ENCODE results near the gene LYPD6. TPM values are rescaled to one million over a fixed set of nuclear protein-coding genes. Genes with fewer than 3 reads are reported as not detected.
A peak's percentile ranks its signal among the peaks of the same experiment; 100 is the strongest.

Gene LYPD6
- total and polyA plus RNA-seq, 2 experiments from 2014 or later = 4.9 to 12.4 TPM

- Mint-ChIP-seq H3K27ac (no peak overlapping the region), H3K9me3 (peaks cover 7% of the 10 kb centered on the region; the same call in 2 of the 3 replicates), H3K4me1 (peaks cover 33% of the 10 kb centered on the region), H3K27me3 (ENCODE audit: insufficient read depth, low read depth, poor library complexity) (no peaks in the 10 kb centered on the region), H3K36me3 (ENCODE audit: low read depth) (no peaks in the 10 kb centered on the region; the same call in 2 of the 3 replicates), H3K4me3 (no peak overlapping the region)
- H3K4me3 ChIP-seq = no peak overlapping the region
- TF ChIP-seq EZH2phosphoT487 (IDR thresholded peaks at IDR 0.05; ENCODE audit: unreplicated experiment) (no peak), ETS1 (IDR thresholded peaks at IDR 0.05) (no peak), POLR2AphosphoS5 (IDR thresholded peaks at IDR 0.05; ENCODE audit: low read depth) (no peak), NANOG (IDR thresholded peaks at IDR 0.05; ENCODE audit: borderline replicate concordance) (no peak), STAT1 (IDR thresholded peaks at IDR 0.05; ENCODE audit: unreplicated experiment) (no peak), ZNF114 (CRISPR knock-in tag; IDR thresholded peaks at IDR 0.05) (no peak), JUNB (IDR thresholded peaks at IDR 0.05; ENCODE audit: unreplicated experiment) (no peak), CREB1 (CRISPR knock-in tag; IDR thresholded peaks at IDR 0.05; ENCODE audit: low read depth) (no peak), ZNF462 (CRISPR knock-in tag; IDR thresholded peaks at IDR 0.05) (no peak), EZH2 (IDR thresholded peaks at IDR 0.05; ENCODE audit: low read depth, unreplicated experiment) (no peak), CTCF (conservative IDR thresholded peaks at IDR 0.05; ENCODE audit: low read depth in 2 of 2) (no peak), ZNF331 (CRISPR knock-in tag; IDR thresholded peaks at IDR 0.05; ENCODE audit: low read depth) (no peak)
- TF ChIP-seq, protein P1, sequence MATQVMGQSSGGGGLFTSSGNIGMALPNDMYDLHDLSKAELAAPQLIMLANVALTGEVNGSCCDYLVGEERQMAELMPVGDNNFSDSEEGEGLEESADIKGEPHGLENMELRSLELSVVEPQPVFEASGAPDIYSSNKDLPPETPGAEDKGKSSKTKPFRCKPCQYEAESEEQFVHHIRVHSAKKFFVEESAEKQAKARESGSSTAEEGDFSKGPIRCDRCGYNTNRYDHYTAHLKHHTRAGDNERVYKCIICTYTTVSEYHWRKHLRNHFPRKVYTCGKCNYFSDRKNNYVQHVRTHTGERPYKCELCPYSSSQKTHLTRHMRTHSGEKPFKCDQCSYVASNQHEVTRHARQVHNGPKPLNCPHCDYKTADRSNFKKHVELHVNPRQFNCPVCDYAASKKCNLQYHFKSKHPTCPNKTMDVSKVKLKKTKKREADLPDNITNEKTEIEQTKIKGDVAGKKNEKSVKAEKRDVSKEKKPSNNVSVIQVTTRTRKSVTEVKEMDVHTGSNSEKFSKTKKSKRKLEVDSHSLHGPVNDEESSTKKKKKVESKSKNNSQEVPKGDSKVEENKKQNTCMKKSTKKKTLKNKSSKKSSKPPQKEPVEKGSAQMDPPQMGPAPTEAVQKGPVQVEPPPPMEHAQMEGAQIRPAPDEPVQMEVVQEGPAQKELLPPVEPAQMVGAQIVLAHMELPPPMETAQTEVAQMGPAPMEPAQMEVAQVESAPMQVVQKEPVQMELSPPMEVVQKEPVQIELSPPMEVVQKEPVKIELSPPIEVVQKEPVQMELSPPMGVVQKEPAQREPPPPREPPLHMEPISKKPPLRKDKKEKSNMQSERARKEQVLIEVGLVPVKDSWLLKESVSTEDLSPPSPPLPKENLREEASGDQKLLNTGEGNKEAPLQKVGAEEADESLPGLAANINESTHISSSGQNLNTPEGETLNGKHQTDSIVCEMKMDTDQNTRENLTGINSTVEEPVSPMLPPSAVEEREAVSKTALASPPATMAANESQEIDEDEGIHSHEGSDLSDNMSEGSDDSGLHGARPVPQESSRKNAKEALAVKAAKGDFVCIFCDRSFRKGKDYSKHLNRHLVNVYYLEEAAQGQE (IDR thresholded peaks at IDR 0.05; ENCODE audit: unreplicated experiment) = no peak
- no peaks in the 10 kb centered on the region for H3K36me3 ChIP-seq (ENCODE audit: insufficient read depth)
- no peaks in the 10 kb centered on the region for H3F3A ChIP-seq (replicated peaks; ENCODE audit: low read depth)
- 0 out of 2 replicates have a peak, but pooled peaks cover 7% of the 10 kb centered on the region for H3K9me2 ChIP-seq (ENCODE audit: insufficient read depth)
- H3K4me1 ChIP-seq (ENCODE audit: insufficient read depth) = peaks cover 31% of the 10 kb centered on the region
- no peak for DNase-seq (ENCODE audit: low spot score)
- peak overlapping the region; percentile 17; the same call in 1 of the 2 replicates for H3K4me2 ChIP-seq
- no peaks in the 10 kb centered on the region for H3K79me2 ChIP-seq (replicated peaks; ENCODE audit: insufficient read depth)
- ATAC-seq = no peak
- no peaks in the 10 kb centered on the region for H4K20me1 ChIP-seq (replicated peaks; ENCODE audit: insufficient read depth)
- no peaks in the 10 kb centered on the region for H3K27me3 ChIP-seq (ENCODE audit: insufficient read depth)
- H3K27ac ChIP-seq (ENCODE audit: low read depth) = no peak overlapping the region
- no peak overlapping the region for H2AFZ ChIP-seq
Observed at GRCh38 chr2:149360106-149360505, 29.7 kb downstream of the LYPD6 start.

All from GM23338 (cell line).